ENCODE results near the gene OR5K2.

OR5K2 gene

GRCh38 chr3:98542623-98543022 is 45.1 kb downstream of the OR5K2 start:
- in situ Hi-C loops (cut with HindIII; ENCODE audit: low sequenced_read_pairs), result no loop called here
- H3K4me3 ChIP-seq (ENCODE audit: low read depth, low read length), result no peak overlapping the region
- DNase-seq (ENCODE audit: low read depth, low spot score), result no peak
- TF ChIP-seq CTCF (IDR thresholded peaks at IDR 0.05; ENCODE audit: low read depth, low read length), result no peak

GRCh38 chr3:98545940-98546339 is 48.5 kb downstream of the OR5K2 start:
- DNase-seq (ENCODE audit: low read depth, low spot score), result no peak
- no peak for TF ChIP-seq CTCF (IDR thresholded peaks at IDR 0.05; ENCODE audit: low read depth, low read length)
- in situ Hi-C loops (cut with HindIII; ENCODE audit: low sequenced_read_pairs), result no loop called here
- H3K4me3 ChIP-seq (ENCODE audit: low read depth, low read length), result no peak overlapping the region

All from astrocyte of the spinal cord (primary cell).